ENCODE results near the gene CYBA.

GRCh38 chr16:88623858-88624257 lies 27.0 kb downstream of the CYBA start:
- TF ChIP-seq POLR2A (IDR thresholded peaks at IDR 0.05; ENCODE audit: low read depth, low read length) (no peak), RAD21 (IDR thresholded peaks at IDR 0.05; ENCODE audit: low read length) (no peak), SMC3 (IDR thresholded peaks at IDR 0.05; ENCODE audit: low read depth, low read length) (no peak), CTCF (conservative IDR thresholded peaks at IDR 0.05; ENCODE audit: low read depth, low read length) (no peak)

All from IMR-90 (cell line).